ENCODE measurements around the gene SLC35F2.

DNA sequence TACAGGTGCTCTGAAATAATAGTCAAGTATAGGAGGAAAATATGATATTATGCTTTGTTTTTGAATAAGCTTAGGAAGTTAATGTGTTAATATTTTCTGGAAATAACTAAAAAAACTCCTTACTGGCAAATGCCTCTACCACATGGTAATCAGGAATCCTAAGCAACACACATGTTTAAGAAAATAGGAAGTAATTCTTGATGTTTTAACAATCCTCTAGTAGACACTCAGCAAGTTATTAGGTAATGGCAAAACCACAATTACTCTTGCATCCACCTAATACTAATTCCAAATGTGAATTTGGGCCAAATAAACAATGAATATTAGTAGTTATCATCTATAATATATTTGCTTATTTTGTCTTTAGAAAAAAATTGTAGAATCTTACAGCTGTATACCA, 53.6 kb downstream of the SLC35F2 start:
- TF ChIP-seq, protein P1, sequence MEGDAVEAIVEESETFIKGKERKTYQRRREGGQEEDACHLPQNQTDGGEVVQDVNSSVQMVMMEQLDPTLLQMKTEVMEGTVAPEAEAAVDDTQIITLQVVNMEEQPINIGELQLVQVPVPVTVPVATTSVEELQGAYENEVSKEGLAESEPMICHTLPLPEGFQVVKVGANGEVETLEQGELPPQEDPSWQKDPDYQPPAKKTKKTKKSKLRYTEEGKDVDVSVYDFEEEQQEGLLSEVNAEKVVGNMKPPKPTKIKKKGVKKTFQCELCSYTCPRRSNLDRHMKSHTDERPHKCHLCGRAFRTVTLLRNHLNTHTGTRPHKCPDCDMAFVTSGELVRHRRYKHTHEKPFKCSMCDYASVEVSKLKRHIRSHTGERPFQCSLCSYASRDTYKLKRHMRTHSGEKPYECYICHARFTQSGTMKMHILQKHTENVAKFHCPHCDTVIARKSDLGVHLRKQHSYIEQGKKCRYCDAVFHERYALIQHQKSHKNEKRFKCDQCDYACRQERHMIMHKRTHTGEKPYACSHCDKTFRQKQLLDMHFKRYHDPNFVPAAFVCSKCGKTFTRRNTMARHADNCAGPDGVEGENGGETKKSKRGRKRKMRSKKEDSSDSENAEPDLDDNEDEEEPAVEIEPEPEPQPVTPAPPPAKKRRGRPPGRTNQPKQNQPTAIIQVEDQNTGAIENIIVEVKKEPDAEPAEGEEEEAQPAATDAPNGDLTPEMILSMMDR (conservative IDR thresholded peaks at IDR 0.05 in 1 of 2, IDR thresholded peaks at IDR 0.05 in 1 of 2; ENCODE audit: low read depth in 1 of 2, low read length in 2 of 2) = no peak
- no peak for TF ChIP-seq EZH2 (IDR thresholded peaks at IDR 0.05; ENCODE audit: low read length, missing control alignments)

All from fibroblast of lung (primary cell).